Nephron progenitor cell (in vitro differentiated cells): ENCODE results near the gene GNG7.
"Not testable (repeated sequence)": the region's sequence is repeated elsewhere in the genome, so short reads cannot be mapped to it uniquely, and the experiment has no call there.

ENCODE experiments used
- DNase-seq: peaks from one replicate; pipeline ENCODE4 v3.0.0; 2021
- H3K27ac Mint-ChIP-seq: 2 replicates; pipeline ENCODE4 v1.8.0; 2021; ENCODE audit warnings: mild to moderate bottlenecking, moderate library complexity, mixed read lengths
- H3K27me3 Mint-ChIP-seq: 2 replicates; pipeline ENCODE4 v1.8.0; 2021; ENCODE audit warnings: mild to moderate bottlenecking, low read depth, mixed read lengths; ENCODE audit not compliant: poor library complexity
- H3K36me3 Mint-ChIP-seq: 2 replicates; pipeline ENCODE4 v1.8.0; 2021; ENCODE audit warnings: low read depth, mixed read lengths
- H3K4me1 Mint-ChIP-seq: 2 replicates; pipeline ENCODE4 v1.8.0; 2021; ENCODE audit warnings: mixed read lengths
- H3K4me3 Mint-ChIP-seq: 2 replicates; pipeline ENCODE4 v1.8.0; 2021; ENCODE audit warnings: mild to moderate bottlenecking, moderate library complexity, mixed read lengths
- H3K9me3 Mint-ChIP-seq: 2 replicates; pipeline ENCODE4 v1.8.0; 2021; ENCODE audit warnings: mild to moderate bottlenecking, moderate library complexity, mixed read lengths
- CTCF ChIP-seq: fragments of 200-600 bp; sonication (generic); IDR thresholded peaks from 2 replicates; pipeline ENCODE4 v1.5.0; 2021; ENCODE audit warnings: antibody characterized with exemption

GNG7 gene

GRCh38 chr19:2549701-2550191 lies 152.7 kb downstream of the GNG7 start:
- no peak for DNase-seq
- Mint-ChIP-seq H3K36me3 (no peaks in the 10 kb centered on the region), H3K9me3 (peaks cover 4% of the 10 kb centered on the region), H3K4me3 (no peak overlapping the region), H3K4me1 (peaks cover 41% of the 10 kb centered on the region), H3K27me3 (no peaks in the 10 kb centered on the region), H3K27ac (no peak overlapping the region)
- TF ChIP-seq CTCF = no peak

GRCh38 chr19:2548966-2549365 lies 153.5 kb downstream of the GNG7 start:
- peaks cover 42% of the 10 kb centered on the region for H3K4me1 Mint-ChIP-seq
- peaks cover 4% of the 10 kb centered on the region for H3K9me3 Mint-ChIP-seq
- no peak for DNase-seq
- no peak for TF ChIP-seq CTCF
- no peak overlapping the region for H3K27ac Mint-ChIP-seq
- H3K27me3 Mint-ChIP-seq = no peaks in the 10 kb centered on the region
- H3K4me3 Mint-ChIP-seq = no peak overlapping the region
- no peaks in the 10 kb centered on the region for H3K36me3 Mint-ChIP-seq

GRCh38 chr19:2547721-2548120 lies 154.8 kb downstream of the GNG7 start:
- H3K9me3 Mint-ChIP-seq = peaks cover 4% of the 10 kb centered on the region
- peaks cover 55% of the 10 kb centered on the region for H3K4me1 Mint-ChIP-seq
- no peaks in the 10 kb centered on the region for H3K36me3 Mint-ChIP-seq
- H3K27me3 Mint-ChIP-seq = no peaks in the 10 kb centered on the region
- H3K27ac Mint-ChIP-seq = no peak overlapping the region
- no peak overlapping the region for H3K4me3 Mint-ChIP-seq
- TF ChIP-seq CTCF = no peak
- DNase-seq = no peak

GRCh38 chr19:2547033-2547680 lies 155.3 kb downstream of the GNG7 start:
- no peak for TF ChIP-seq CTCF
- no peaks in the 10 kb centered on the region for H3K27me3 Mint-ChIP-seq
- no peak for DNase-seq
- peaks cover 4% of the 10 kb centered on the region for H3K9me3 Mint-ChIP-seq
- peaks cover 60% of the 10 kb centered on the region for H3K4me1 Mint-ChIP-seq
- peak overlapping the region; percentile 58 for H3K4me3 Mint-ChIP-seq
- H3K27ac Mint-ChIP-seq = peak overlapping the region; percentile 91
- no peaks in the 10 kb centered on the region for H3K36me3 Mint-ChIP-seq

GRCh38 chr19:2546128-2547032 lies 156.1 kb downstream of the GNG7 start:
- TF ChIP-seq CTCF = no peak
- peak; percentile 76 for DNase-seq
- H3K4me3 Mint-ChIP-seq = no peak overlapping the region
- H3K9me3 Mint-ChIP-seq = peaks cover 4% of the 10 kb centered on the region
- no peaks in the 10 kb centered on the region for H3K27me3 Mint-ChIP-seq
- H3K4me1 Mint-ChIP-seq = peaks cover 62% of the 10 kb centered on the region
- peak overlapping the region; percentile 80 for H3K27ac Mint-ChIP-seq
- no peaks in the 10 kb centered on the region for H3K36me3 Mint-ChIP-seq

- H3K4me3 Mint-ChIP-seq, DNase-seq, H3K27me3 Mint-ChIP-seq, H3K36me3 Mint-ChIP-seq, H3K27ac Mint-ChIP-seq, H3K9me3 Mint-ChIP-seq: not testable (repeated sequence)
- H3K4me1 Mint-ChIP-seq = peaks cover 62% of the 10 kb centered on the region
Observed at GRCh38 chr19:2545416-2546127, 156.9 kb downstream of the GNG7 start.
